ENCODE measurements around the gene WDFY1.

WDFY1 gene

GRCh38 chr2:223853425-223853837, 91.7 kb downstream of the WDFY1 start:
- DNase-seq = no peak

GRCh38 chr2:223852281-223852795, 92.8 kb downstream of the WDFY1 start:
- DNase-seq = no peak

- no peak for DNase-seq
Measured at GRCh38 chr2:223847410-223847809, 97.7 kb downstream of the WDFY1 start.

- no peak for DNase-seq
Measured at GRCh38 chr2:223846515-223846914, 98.6 kb downstream of the WDFY1 start.

- no peak for DNase-seq
Measured at GRCh38 chr2:223841436-223842190, 103.5 kb downstream of the WDFY1 start.

- DNase-seq = peak; percentile 87
Measured at GRCh38 chr2:223837287-223838061, 107.7 kb downstream of the WDFY1 start, which contains the start of gene AP1S3. Gene AP1S3, minus strand, starts transcription at chr2:223837582. Its CDS starts 132 bp downstream, at chr2:223837450.

- DNase-seq = no peak
Measured at GRCh38 chr2:223835701-223836532, 109.2 kb downstream of the WDFY1 start.

- no peak for DNase-seq
Measured at GRCh38 chr2:223834431-223834830, 110.7 kb downstream of the WDFY1 start.

GRCh38 chr2:223832241-223832903, 112.8 kb downstream of the WDFY1 start:
- no peak for DNase-seq

- DNase-seq = no peak
Measured at GRCh38 chr2:223829128-223829527, 116.0 kb downstream of the WDFY1 start.

- DNase-seq = no peak
Measured at GRCh38 chr2:223828314-223828713, 116.8 kb downstream of the WDFY1 start.

GRCh38 chr2:223826995-223827394, 118.1 kb downstream of the WDFY1 start:
- DNase-seq = no peak

Measured in NCI-H345 (cell line).